Panc1 (cell line): Measurements from ENCODE around the gene EVC.

Source experiments
- POLR2AphosphoS5 ChIP-seq: IDR thresholded peaks from 2 replicates; pipeline ENCODE4 v1.6.1; 2012; ENCODE audit warnings: mild to moderate bottlenecking, low read depth, low read length, moderate library complexity
- TF ChIP-seq, protein P1 (sequence below): fragments of 450-650 bp; IDR thresholded peaks from 2 replicates; pipeline ENCODE4 v1.5.1; 2017; ENCODE audit warnings: mild to moderate bottlenecking
- TF ChIP-seq, protein P2 (sequence below), 2 experiments: IDR thresholded peaks; 2 replicates each; pipeline ENCODE4 v1.6.1; 2011 to 2012; ENCODE audit warnings: low read depth in 2 of 2, control low read depth in 1 of 2, low read length in 1 of 2, mild to moderate bottlenecking in 1 of 2, moderate library complexity in 1 of 2; ENCODE audit not compliant: insufficient read depth in 1 of 2

DNA sequence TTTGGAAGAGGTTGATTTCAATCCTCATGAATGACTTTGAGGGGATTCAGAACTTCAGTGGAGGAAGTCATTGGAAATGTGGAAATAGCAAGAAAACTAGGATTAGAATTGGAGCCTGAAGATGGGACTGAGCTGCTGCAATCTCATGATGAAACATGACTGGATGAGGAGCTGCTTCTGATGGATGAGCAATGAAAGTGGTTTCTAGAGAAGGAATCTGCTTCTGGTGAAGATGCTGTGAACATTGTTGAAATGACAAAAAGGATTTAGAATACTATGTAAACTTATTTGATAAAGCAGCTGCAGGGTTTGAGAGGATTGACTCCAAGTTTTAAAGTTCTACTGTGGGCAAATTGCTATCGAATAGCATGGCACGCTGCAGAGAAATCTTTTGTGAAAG lies 27.1 kb downstream of the EVC start:
- TF ChIP-seq, protein P1, sequence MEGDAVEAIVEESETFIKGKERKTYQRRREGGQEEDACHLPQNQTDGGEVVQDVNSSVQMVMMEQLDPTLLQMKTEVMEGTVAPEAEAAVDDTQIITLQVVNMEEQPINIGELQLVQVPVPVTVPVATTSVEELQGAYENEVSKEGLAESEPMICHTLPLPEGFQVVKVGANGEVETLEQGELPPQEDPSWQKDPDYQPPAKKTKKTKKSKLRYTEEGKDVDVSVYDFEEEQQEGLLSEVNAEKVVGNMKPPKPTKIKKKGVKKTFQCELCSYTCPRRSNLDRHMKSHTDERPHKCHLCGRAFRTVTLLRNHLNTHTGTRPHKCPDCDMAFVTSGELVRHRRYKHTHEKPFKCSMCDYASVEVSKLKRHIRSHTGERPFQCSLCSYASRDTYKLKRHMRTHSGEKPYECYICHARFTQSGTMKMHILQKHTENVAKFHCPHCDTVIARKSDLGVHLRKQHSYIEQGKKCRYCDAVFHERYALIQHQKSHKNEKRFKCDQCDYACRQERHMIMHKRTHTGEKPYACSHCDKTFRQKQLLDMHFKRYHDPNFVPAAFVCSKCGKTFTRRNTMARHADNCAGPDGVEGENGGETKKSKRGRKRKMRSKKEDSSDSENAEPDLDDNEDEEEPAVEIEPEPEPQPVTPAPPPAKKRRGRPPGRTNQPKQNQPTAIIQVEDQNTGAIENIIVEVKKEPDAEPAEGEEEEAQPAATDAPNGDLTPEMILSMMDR, result no peak
- TF ChIP-seq, protein P2, sequence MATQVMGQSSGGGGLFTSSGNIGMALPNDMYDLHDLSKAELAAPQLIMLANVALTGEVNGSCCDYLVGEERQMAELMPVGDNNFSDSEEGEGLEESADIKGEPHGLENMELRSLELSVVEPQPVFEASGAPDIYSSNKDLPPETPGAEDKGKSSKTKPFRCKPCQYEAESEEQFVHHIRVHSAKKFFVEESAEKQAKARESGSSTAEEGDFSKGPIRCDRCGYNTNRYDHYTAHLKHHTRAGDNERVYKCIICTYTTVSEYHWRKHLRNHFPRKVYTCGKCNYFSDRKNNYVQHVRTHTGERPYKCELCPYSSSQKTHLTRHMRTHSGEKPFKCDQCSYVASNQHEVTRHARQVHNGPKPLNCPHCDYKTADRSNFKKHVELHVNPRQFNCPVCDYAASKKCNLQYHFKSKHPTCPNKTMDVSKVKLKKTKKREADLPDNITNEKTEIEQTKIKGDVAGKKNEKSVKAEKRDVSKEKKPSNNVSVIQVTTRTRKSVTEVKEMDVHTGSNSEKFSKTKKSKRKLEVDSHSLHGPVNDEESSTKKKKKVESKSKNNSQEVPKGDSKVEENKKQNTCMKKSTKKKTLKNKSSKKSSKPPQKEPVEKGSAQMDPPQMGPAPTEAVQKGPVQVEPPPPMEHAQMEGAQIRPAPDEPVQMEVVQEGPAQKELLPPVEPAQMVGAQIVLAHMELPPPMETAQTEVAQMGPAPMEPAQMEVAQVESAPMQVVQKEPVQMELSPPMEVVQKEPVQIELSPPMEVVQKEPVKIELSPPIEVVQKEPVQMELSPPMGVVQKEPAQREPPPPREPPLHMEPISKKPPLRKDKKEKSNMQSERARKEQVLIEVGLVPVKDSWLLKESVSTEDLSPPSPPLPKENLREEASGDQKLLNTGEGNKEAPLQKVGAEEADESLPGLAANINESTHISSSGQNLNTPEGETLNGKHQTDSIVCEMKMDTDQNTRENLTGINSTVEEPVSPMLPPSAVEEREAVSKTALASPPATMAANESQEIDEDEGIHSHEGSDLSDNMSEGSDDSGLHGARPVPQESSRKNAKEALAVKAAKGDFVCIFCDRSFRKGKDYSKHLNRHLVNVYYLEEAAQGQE (IDR thresholded peaks at IDR 0.05; ENCODE audit: insufficient read depth in 1 of 2, low read depth in 2 of 2, low read length in 1 of 2), result no peak
- TF ChIP-seq POLR2AphosphoS5, result no peak
